GM12874 (cell line): Measurements from ENCODE around the gene MRRF.

Source experiments
- TF ChIP-seq, protein P1 (sequence below): IDR thresholded peaks from 2 replicates; pipeline ENCODE4 v1.5.1; 2011; ENCODE audit warnings: low read depth, mild to moderate bottlenecking, control low read depth, low read length, moderate library complexity; ENCODE audit not compliant: insufficient read depth

The MRRF gene

DNA sequence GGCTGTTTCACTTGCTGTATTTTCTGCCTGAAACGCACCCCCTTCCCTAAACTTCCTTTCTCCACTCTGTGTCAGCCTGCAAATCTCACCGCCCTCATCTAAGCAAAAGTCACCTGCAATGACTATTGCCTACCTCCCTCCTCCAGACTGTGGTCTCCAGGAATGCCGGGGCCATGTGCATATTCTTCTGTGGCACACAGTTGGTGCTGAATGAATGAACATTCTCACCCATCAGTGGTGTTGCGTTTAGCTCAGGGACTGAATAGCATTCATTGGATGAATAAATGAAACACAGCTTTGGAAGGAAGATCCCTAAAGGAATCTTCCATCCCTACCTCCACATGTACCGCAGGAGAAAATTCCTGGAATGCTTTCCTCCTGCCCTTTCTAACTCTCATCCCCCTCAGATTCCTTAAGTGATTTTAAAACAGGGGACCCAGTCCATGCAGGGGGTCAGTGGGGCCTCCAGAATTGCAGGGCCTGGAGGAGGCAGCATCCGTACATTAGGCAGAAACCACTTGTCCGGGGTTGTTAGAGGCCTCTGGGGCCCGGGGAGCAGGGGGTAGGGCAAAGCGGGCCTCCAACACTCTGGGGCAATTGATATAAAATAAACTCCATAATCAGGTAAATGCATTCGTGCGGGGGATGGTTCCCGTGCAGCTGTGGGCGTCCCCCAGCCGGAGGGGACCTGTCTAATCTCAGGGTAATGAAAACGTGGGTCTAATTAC lies 77.8 kb downstream of the MRRF start:
- TF ChIP-seq, protein P1, sequence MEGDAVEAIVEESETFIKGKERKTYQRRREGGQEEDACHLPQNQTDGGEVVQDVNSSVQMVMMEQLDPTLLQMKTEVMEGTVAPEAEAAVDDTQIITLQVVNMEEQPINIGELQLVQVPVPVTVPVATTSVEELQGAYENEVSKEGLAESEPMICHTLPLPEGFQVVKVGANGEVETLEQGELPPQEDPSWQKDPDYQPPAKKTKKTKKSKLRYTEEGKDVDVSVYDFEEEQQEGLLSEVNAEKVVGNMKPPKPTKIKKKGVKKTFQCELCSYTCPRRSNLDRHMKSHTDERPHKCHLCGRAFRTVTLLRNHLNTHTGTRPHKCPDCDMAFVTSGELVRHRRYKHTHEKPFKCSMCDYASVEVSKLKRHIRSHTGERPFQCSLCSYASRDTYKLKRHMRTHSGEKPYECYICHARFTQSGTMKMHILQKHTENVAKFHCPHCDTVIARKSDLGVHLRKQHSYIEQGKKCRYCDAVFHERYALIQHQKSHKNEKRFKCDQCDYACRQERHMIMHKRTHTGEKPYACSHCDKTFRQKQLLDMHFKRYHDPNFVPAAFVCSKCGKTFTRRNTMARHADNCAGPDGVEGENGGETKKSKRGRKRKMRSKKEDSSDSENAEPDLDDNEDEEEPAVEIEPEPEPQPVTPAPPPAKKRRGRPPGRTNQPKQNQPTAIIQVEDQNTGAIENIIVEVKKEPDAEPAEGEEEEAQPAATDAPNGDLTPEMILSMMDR = no peak

DNA sequence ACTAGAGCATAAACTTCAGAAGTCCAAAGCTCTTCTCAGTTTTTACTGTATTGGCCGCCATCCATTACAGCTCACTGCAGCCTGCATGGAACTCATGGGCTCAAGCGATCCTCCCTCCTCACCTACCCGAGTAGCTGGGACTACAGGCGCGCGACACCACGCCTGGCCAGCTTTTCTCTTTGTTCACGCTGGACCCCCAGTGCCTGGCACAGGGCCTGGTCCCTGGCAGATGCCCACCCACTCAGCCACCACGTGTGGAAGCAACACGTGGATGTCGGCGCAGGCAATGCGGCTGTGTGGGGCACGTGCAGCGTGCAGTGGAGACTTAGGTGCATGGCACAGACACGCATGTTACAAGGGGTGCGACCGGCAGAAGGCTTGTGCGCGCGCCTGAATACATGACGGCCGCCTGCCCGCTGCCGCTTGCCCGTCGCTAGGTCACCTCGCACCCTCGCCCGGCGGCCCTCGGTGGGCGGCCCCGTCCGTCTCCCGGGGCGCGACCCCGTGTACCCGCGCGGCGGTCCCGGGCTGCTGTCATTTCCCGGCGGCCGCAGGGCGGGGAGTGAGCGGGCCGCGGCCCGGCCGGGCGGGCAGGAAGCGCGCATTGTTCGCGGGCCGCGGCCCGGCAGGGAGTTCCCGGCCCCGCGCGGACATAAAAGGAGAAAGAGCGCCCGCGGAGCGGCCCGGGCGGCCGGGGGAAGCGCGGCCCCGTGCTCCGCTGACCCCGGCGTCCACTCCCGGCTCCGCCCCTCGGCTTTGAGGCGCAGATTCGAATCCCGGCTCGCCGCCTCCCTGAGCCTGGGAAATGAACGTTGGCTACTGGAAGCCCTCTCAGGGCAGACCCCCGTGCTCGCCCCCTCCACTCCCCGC lies 82.0 kb downstream of the MRRF start:
- TF ChIP-seq, protein P1 = no peak

DNA sequence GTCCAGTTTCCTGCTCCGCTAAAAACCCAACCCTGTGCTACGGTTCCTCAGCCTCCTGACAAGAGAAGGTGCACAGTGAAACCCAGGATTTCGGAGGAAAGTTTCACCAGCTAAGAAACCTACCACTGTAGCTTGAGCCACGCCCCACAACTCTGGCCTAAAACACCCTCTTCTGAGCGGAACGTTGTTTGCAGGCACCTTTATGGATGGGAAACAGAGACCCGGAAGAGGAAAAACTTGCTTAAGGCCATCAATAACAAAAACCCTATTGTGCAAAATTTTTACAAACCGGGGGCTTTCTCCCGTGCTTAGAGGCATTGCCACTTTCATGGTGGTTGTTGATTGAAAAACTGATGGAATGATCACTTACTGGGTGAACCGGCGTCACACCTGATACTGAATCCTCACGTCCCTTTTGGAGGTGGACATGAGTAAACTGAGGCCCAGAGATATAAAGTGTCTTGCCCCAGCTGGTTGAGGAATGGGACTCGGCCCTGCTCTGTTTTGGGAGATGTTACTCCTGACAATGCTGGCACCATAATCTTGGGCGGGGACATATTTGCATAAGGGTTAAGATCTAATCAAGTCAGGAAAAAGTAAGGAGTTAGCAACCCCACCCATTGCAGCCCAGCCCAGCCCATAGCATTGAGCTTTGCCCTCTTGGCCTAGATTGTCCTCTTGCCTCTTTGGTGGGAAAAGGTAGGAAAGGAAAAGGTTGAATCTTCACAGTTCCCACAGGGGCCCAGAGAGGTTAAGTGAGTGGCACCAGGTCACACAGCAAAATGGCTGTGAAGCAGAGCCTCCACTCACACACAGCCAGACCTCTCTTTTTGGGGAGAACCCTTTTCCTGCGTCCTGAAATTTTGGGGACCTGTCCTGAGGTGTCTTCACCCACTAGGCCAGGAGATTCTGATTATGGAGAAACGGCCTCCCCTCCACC lies 82.9 kb downstream of the MRRF start:
- TF ChIP-seq, protein P1 = no peak

DNA sequence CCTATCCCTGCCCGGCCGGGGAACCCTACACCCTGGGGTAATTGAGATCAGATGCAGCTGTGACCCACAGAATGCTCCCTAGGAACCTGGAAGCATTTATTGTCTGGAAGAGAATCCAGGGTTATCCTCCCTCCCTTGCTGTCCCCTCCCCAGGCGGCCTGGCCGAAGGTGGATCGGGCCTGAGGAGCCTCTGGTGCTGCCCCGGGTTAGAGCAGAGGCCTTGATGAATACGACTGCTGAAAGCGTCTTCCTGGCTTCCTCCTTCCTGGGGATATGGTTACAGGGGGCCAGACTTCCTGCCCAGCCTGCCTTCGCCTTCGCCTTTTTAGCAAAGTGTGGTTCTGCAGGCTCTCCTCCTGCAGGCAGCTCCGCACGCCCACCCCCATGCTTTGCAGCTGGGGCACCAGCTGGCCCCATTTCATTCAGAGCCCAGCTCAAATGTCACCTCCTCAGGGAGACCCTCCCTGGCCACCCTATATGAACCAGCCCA lies 83.7 kb downstream of the MRRF start:
- TF ChIP-seq, protein P1 = no peak

DNA sequence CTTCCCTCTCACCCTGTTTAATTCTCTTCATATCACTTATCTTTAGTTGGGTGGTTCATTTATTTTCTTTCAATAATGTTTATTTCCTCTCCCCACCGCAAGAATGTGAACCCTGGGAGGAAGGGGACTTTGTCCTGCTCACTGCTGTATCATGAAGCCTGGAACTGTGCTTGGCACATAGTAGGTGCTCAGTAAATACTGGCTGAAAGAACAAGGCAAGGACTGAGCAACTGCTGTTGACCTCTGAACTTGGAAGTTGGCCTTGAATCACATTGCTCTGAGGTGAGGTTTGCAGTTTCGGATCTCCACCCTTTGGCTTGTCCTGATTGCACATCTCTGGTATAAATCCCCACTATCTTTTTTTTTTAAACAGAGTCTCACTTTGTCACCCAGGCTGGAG lies 84.1 kb downstream of the MRRF start:
- TF ChIP-seq, protein P1 = no peak

DNA sequence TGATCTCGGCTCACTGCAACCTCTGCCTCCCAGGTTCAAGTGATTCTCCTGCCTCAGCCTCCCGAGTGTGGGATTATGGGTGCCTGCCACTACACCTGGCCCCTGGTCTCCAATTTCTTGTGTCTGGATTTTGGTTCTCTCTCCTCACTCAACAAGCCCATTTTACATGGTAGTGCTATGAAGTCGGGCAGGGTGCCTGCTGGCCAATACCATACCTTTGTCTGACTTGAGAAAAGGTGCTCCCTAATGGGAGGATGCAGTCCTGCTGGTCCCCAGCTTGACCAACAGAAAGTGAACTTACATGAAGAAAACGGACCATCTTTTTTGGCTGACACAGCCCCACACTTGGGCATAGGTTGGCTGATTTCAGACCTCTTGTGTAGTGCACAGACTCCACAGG lies 84.5 kb downstream of the MRRF start:
- TF ChIP-seq, protein P1 = no peak
